Activated CD4-positive, alpha-beta memory T cell treated with anti-CD3 and anti-CD28 coated beads, Interleukin-2, amount 10 ng/mL, durations not matched to agents 7 days and 5 days (primary cell): ENCODE results near the gene SLC6A13. TPM values are rescaled to one million over a fixed set of nuclear protein-coding genes. Genes with fewer than 3 reads are reported as not detected.

Experiments
- CTCF ChIA-PET: fragments of 350-600 bp; sonication (Branson Sonifier 250); formaldehyde crosslinking; loops from one replicate; lab custom pipeline; 2021; ENCODE audit warnings: antibody characterized with exemption, inconsistent platforms; lab: Charles Lee
- POLR2A ChIA-PET: fragments of 350-600 bp; sonication (Branson Sonifier 250); formaldehyde crosslinking; loops from one replicate; lab custom pipeline; 2021; ENCODE audit warnings: antibody characterized with exemption; lab: Charles Lee
- DNase-seq: peaks from one replicate; pipeline ENCODE4 v3.0.0-alpha.2; 2020
- H3K27ac Mint-ChIP-seq: one replicate; pipeline ENCODE4 v1.8.0; 2021; ENCODE audit warnings: mild to moderate bottlenecking, mixed read lengths
- H3K27me3 Mint-ChIP-seq: one replicate; pipeline ENCODE4 v1.8.0; 2021; ENCODE audit warnings: mixed read lengths
- H3K36me3 Mint-ChIP-seq: one replicate; pipeline ENCODE4 v1.8.0; 2021; ENCODE audit warnings: low read depth, mixed read lengths
- H3K4me1 Mint-ChIP-seq: one replicate; pipeline ENCODE4 v1.8.0; 2021; ENCODE audit warnings: mixed read lengths
- H3K4me3 Mint-ChIP-seq: one replicate; pipeline ENCODE4 v1.8.0; 2021; ENCODE audit warnings: mild to moderate bottlenecking, mixed read lengths
- H3K9me3 Mint-ChIP-seq: one replicate; pipeline ENCODE4 v1.8.0; 2021; ENCODE audit warnings: mixed read lengths
- total RNA-seq, 2 experiments: library from RNA; stranded (reverse); gene quantifications; one replicate each; pipeline ENCODE4 v1.2.3, GENCODE V29; 2021

The SLC6A13 gene
- total RNA-seq, 2 experiments from 2014 or later = not detected

GRCh38 chr12:257521-258321 is 4.9 kb downstream of the SLC6A13 start:
- Mint-ChIP-seq H3K9me3 (no peaks in the 10 kb centered on the region), H3K4me3 (no peak overlapping the region), H3K27ac (no peak overlapping the region), H3K4me1 (no peaks in the 10 kb centered on the region), H3K27me3 (peaks cover 25% of the 10 kb centered on the region), H3K36me3 (no peaks in the 10 kb centered on the region)
- ChIA-PET POLR2A (no interaction called here), CTCF (no interaction called here)
- DNase-seq = no peak

- no peak for DNase-seq
- H3K36me3 Mint-ChIP-seq = no peaks in the 10 kb centered on the region
- no peak overlapping the region for H3K4me3 Mint-ChIP-seq
- H3K4me1 Mint-ChIP-seq = no peaks in the 10 kb centered on the region
- ChIA-PET CTCF (no interaction called here), POLR2A (no interaction called here)
- no peaks in the 10 kb centered on the region for H3K9me3 Mint-ChIP-seq
- no peak overlapping the region for H3K27ac Mint-ChIP-seq
- H3K27me3 Mint-ChIP-seq = peaks cover 30% of the 10 kb centered on the region
Measured at GRCh38 chr12:256958-257357, 5.7 kb downstream of the SLC6A13 start.

- POLR2A ChIA-PET = no interaction called here
Measured at GRCh38 chr12:256225-256624, 6.4 kb downstream of the SLC6A13 start.

GRCh38 chr12:254912-255311 is 7.7 kb downstream of the SLC6A13 start:
- DNase-seq = no peak
- no peak overlapping the region for H3K27ac Mint-ChIP-seq
- POLR2A ChIA-PET = no interaction called here
- H3K27me3 Mint-ChIP-seq = peaks cover 27% of the 10 kb centered on the region
- H3K4me1 Mint-ChIP-seq = no peaks in the 10 kb centered on the region
- CTCF ChIA-PET = no interaction called here
- no peaks in the 10 kb centered on the region for H3K36me3 Mint-ChIP-seq
- H3K9me3 Mint-ChIP-seq = no peaks in the 10 kb centered on the region
- no peak overlapping the region for H3K4me3 Mint-ChIP-seq

More at GRCh38 chr12:256225-256624, 6.4 kb downstream of the SLC6A13 start:
- H3K9me3 Mint-ChIP-seq = no peaks in the 10 kb centered on the region
- H3K4me1 Mint-ChIP-seq = no peaks in the 10 kb centered on the region
- CTCF ChIA-PET = no interaction called here
- no peak for DNase-seq
- no peaks in the 10 kb centered on the region for H3K36me3 Mint-ChIP-seq
- no peak overlapping the region for H3K27ac Mint-ChIP-seq
- H3K27me3 Mint-ChIP-seq = peaks cover 30% of the 10 kb centered on the region
- no peak overlapping the region for H3K4me3 Mint-ChIP-seq

- no peaks in the 10 kb centered on the region for H3K36me3 Mint-ChIP-seq
- H3K27ac Mint-ChIP-seq = no peak overlapping the region
- no peak for DNase-seq
- ChIA-PET CTCF (no interaction called here), POLR2A (no interaction called here)
- H3K9me3 Mint-ChIP-seq = no peaks in the 10 kb centered on the region
- peaks cover 26% of the 10 kb centered on the region for H3K27me3 Mint-ChIP-seq
- H3K4me3 Mint-ChIP-seq = no peak overlapping the region
- no peaks in the 10 kb centered on the region for H3K4me1 Mint-ChIP-seq
Measured at GRCh38 chr12:254039-254438, 8.6 kb downstream of the SLC6A13 start.

GRCh38 chr12:253116-253831 is 9.4 kb downstream of the SLC6A13 start:
- ChIA-PET CTCF (no interaction called here), POLR2A (no interaction called here)
- H3K4me3 Mint-ChIP-seq = no peak overlapping the region
- no peaks in the 10 kb centered on the region for H3K4me1 Mint-ChIP-seq
- DNase-seq = no peak
- H3K36me3 Mint-ChIP-seq = no peaks in the 10 kb centered on the region
- no peak overlapping the region for H3K27ac Mint-ChIP-seq
- H3K9me3 Mint-ChIP-seq = no peaks in the 10 kb centered on the region
- H3K27me3 Mint-ChIP-seq = peaks cover 30% of the 10 kb centered on the region

- Mint-ChIP-seq H3K4me1 (no peaks in the 10 kb centered on the region), H3K27me3 (peaks cover 28% of the 10 kb centered on the region), H3K9me3 (no peaks in the 10 kb centered on the region), H3K27ac (no peak overlapping the region), H3K4me3 (no peak overlapping the region), H3K36me3 (no peaks in the 10 kb centered on the region)
- no peak for DNase-seq
- CTCF ChIA-PET = no interaction called here
- POLR2A ChIA-PET = no interaction called here
Measured at GRCh38 chr12:252636-253035, 10.0 kb downstream of the SLC6A13 start.

GRCh38 chr12:247271-247670 is 15.4 kb downstream of the SLC6A13 start:
- POLR2A ChIA-PET = no interaction called here
- Mint-ChIP-seq H3K27ac (no peak overlapping the region), H3K27me3 (peaks cover 14% of the 10 kb centered on the region), H3K4me3 (no peak overlapping the region), H3K4me1 (no peaks in the 10 kb centered on the region), H3K9me3 (peaks cover 9% of the 10 kb centered on the region), H3K36me3 (peaks cover 3% of the 10 kb centered on the region)
- no peak for DNase-seq
- CTCF ChIA-PET = no interaction called here

GRCh38 chr12:243381-243780 is 19.3 kb downstream of the SLC6A13 start:
- no peak overlapping the region for H3K27ac Mint-ChIP-seq
- peaks cover 9% of the 10 kb centered on the region for H3K9me3 Mint-ChIP-seq
- no peaks in the 10 kb centered on the region for H3K4me1 Mint-ChIP-seq
- peaks cover 3% of the 10 kb centered on the region for H3K36me3 Mint-ChIP-seq
- no peak for DNase-seq
- no peak overlapping the region for H3K4me3 Mint-ChIP-seq
- ChIA-PET CTCF (interaction anchor here (1.1 to 1.5 kb wide), 2 partner anchors 23 to 28 kb away, joined by 3 to 4 read pairs; no protein-coding TSS in a partner anchor), POLR2A (no interaction called here)
- peaks cover 4% of the 10 kb centered on the region for H3K27me3 Mint-ChIP-seq

- Mint-ChIP-seq H3K27me3 (peaks cover 4% of the 10 kb centered on the region), H3K4me3 (no peak overlapping the region), H3K36me3 (peaks cover 3% of the 10 kb centered on the region), H3K9me3 (peaks cover 9% of the 10 kb centered on the region), H3K4me1 (no peaks in the 10 kb centered on the region), H3K27ac (no peak overlapping the region)
- CTCF ChIA-PET = no interaction called here
- no peak for DNase-seq
- POLR2A ChIA-PET = no interaction called here
Measured at GRCh38 chr12:242496-242895, 20.1 kb downstream of the SLC6A13 start.

GRCh38 chr12:241266-241665 is 21.4 kb downstream of the SLC6A13 start:
- POLR2A ChIA-PET = no interaction called here
- H3K4me1 Mint-ChIP-seq = no peaks in the 10 kb centered on the region
- DNase-seq = no peak
- CTCF ChIA-PET = no interaction called here
- H3K4me3 Mint-ChIP-seq = no peak overlapping the region
- H3K27me3 Mint-ChIP-seq = peaks cover 2% of the 10 kb centered on the region
- peaks cover 9% of the 10 kb centered on the region for H3K9me3 Mint-ChIP-seq
- H3K27ac Mint-ChIP-seq = no peak overlapping the region
- peaks cover 3% of the 10 kb centered on the region for H3K36me3 Mint-ChIP-seq

- Mint-ChIP-seq H3K27me3 (peaks cover 2% of the 10 kb centered on the region), H3K4me1 (no peaks in the 10 kb centered on the region), H3K4me3 (no peak overlapping the region), H3K9me3 (peaks cover 14% of the 10 kb centered on the region), H3K36me3 (peaks cover 3% of the 10 kb centered on the region), H3K27ac (no peak overlapping the region)
- DNase-seq = no peak
- POLR2A ChIA-PET = no interaction called here
- CTCF ChIA-PET = no interaction called here
Measured at GRCh38 chr12:240566-240965, 22.1 kb downstream of the SLC6A13 start.

- Mint-ChIP-seq H3K36me3 (no peaks in the 10 kb centered on the region), H3K27ac (no peak overlapping the region), H3K4me1 (no peaks in the 10 kb centered on the region), H3K27me3 (peaks cover 4% of the 10 kb centered on the region), H3K4me3 (no peak overlapping the region), H3K9me3 (peaks cover 11% of the 10 kb centered on the region)
- no peak for DNase-seq
- CTCF ChIA-PET = no interaction called here
- POLR2A ChIA-PET = no interaction called here
Measured at GRCh38 chr12:238736-239398, 23.8 kb downstream of the SLC6A13 start.
